BJ (cell line): Measurements from ENCODE around the gene SLC12A7. TPM values are rescaled to one million over a fixed set of nuclear protein-coding genes. Genes with fewer than 3 reads are reported as not detected.
"Not testable (repeated sequence)": the region's sequence is repeated elsewhere in the genome, so short reads cannot be mapped to it uniquely, and the experiment has no call there.

Experiments
- CTCF ChIA-PET: fragments of 350-600 bp; formaldehyde crosslinking; extraction: SDS; loops from one replicate; lab custom pipeline; 2021; ENCODE audit warnings: antibody characterized with exemption, inconsistent platforms; lab: Yijun Ruan, JAX
- POLR2A ChIA-PET: fragments of 300-600 bp; sonication (Branson Sonifier 250); formaldehyde crosslinking; extraction: SDS; loops from one replicate; lab custom pipeline; 2021; ENCODE audit warnings: antibody characterized with exemption; lab: Charles Lee
- DNase-seq: peaks from one replicate; pipeline ENCODE4 v3.0.0-alpha.2; 2011; ENCODE audit warnings: low read depth
- H3K27me3 ChIP-seq: 2 replicates; pipeline ENCODE4 v1.6.0; 2011; ENCODE audit warnings: low read length; ENCODE audit not compliant: control insufficient read depth, insufficient read depth
- H3K36me3 ChIP-seq: 2 replicates; pipeline ENCODE4 v1.5.1; 2011; ENCODE audit warnings: low read length; ENCODE audit not compliant: control insufficient read depth, insufficient read depth
- H3K4me3 ChIP-seq: 2 replicates; pipeline ENCODE4 v1.5.1; 2011; ENCODE audit warnings: low read depth, mild to moderate bottlenecking, control low read depth, low read length
- CTCF ChIP-seq: IDR thresholded peaks from 2 replicates; pipeline ENCODE4 v1.5.1; 2011; ENCODE audit warnings: low read depth, mild to moderate bottlenecking, control low read depth, inconsistent platforms, low read length, moderate library complexity; ENCODE audit not compliant: insufficient read depth
- polyA plus RNA-seq: library from polyadenylated mRNA; depleted of rRNA; stranded (reverse); fragments of >200 nt; gene quantifications from 2 replicates; pipeline ENCODE4 v1.2.3, GENCODE V29; 2011; rRNA removed
- small RNA-seq: library from RNA; depleted of rRNA; stranded (forward); fragments of <200 nt; gene quantifications from one replicate; pipeline ENCODE3, GENCODE V24; 2012; ENCODE audit warnings: low replicate concordance, low read depth; ENCODE audit not compliant: insufficient read length

The SLC12A7 gene
- polyA plus RNA-seq, 1 experiment, result 4.6 TPM

- no peak for DNase-seq
- Histone ChIP-seq H3K36me3 (no peaks in the 10 kb centered on the region), H3K27me3 (peaks cover 40% of the 10 kb centered on the region), H3K4me3 (no peak overlapping the region)
- POLR2A ChIA-PET, result interaction anchor here (0.7 kb wide), 1 partner anchor 27 kb away, joined by 10 read pairs; no protein-coding TSS in a partner anchor
- CTCF ChIA-PET, result no interaction called here
- no peak for TF ChIP-seq CTCF
These were observed 108.4 kb downstream of the SLC12A7 start for GRCh38 chr5:1003296-1003937.

DNA sequence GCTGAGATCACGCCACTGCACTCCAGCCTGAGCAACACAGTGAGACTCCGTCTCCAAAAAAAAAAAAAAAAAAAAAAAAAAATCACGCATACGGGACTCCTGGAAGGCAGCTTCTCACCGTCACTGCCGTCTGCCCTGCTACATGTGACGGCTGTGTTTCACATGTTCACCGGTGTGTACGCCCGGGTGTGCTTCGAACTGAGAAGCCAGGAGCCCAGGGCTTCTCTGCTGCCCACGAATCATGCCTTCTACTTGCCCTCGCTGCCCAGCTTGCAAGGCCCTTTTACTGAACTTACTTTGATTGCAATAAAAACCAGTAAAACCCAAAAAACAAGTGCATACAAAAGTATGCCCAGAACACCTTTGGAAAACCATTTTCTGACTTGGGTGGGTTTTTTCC is 109.0 kb downstream of the SLC12A7 start:
- CTCF ChIA-PET, result interaction anchor here (1.1 kb wide), 1 partner anchor 68 kb away, joined by 4 read pairs; no protein-coding TSS in a partner anchor
- Histone ChIP-seq H3K36me3 (no peaks in the 10 kb centered on the region), H3K4me3 (no peak overlapping the region), H3K27me3 (peaks cover 40% of the 10 kb centered on the region)
- DNase-seq, result no peak
- POLR2A ChIA-PET, result interaction anchor here (0.7 kb wide), 2 partner anchors 27 to 122 kb away, joined by 10 to 20 read pairs; no protein-coding TSS in a partner anchor
- no peak for TF ChIP-seq CTCF

- CTCF ChIA-PET, result interaction anchor here (1.1 kb wide), 1 partner anchor 67 kb away, joined by 4 read pairs; no protein-coding TSS in a partner anchor
These were observed 109.7 kb downstream of the SLC12A7 start for GRCh38 chr5:1002271-1002546.

GRCh38 chr5:1001406-1002270 is 110.2 kb downstream of the SLC12A7 start:
- ChIA-PET CTCF (interaction anchor here (1.1 kb wide), 1 partner anchor 67 kb away, joined by 4 read pairs; no protein-coding TSS in a partner anchor), POLR2A (no interaction called here)
- Histone ChIP-seq H3K27me3 (peaks cover 37% of the 10 kb centered on the region), H3K36me3 (no peaks in the 10 kb centered on the region), H3K4me3 (no peak overlapping the region)
- no peak for TF ChIP-seq CTCF
- DNase-seq, result no peak

More at GRCh38 chr5:1002271-1002546, 109.7 kb downstream of the SLC12A7 start:
- POLR2A ChIA-PET, result interaction anchor here (0.7 kb wide), 1 partner anchor 122 kb away, joined by 20 read pairs; no protein-coding TSS in a partner anchor
- Histone ChIP-seq H3K36me3 (no peaks in the 10 kb centered on the region), H3K27me3 (peaks cover 39% of the 10 kb centered on the region), H3K4me3 (no peak overlapping the region)
- DNase-seq, result no peak
- no peak for TF ChIP-seq CTCF

DNA sequence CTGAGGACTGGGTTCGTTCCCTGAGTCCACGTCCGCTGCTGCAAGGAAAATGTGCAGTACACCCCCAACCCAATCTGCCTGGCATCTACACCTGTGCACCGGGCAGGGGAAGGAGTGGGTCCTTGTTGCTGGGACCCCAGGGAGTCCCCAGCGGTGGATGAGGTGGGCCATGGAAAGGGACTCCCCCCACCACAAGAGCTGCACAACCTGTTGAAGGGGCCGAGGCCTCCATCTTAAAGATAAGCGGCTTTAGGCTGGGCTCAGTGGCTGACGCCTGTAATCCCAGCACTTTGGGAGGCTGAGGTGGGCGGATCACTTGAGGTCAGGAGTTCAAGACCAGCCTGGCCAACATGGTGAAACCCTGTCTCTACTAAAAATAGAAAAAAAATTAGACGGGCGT is 111.0 kb downstream of the SLC12A7 start:
- H3K36me3 ChIP-seq, POLR2A ChIA-PET, DNase-seq, H3K4me3 ChIP-seq, CTCF ChIA-PET: not testable (repeated sequence)
- H3K27me3 ChIP-seq, result peaks cover 31% of the 10 kb centered on the region

Small RNA genes lying within 50 kb of the gene (small RNA-seq; reads per million reads assigned to genes)
- gene MIR4635, result not detected

Other genes starting within 250 kb of the SLC12A7 start
- gene BRD9, start 219.3 kb downstream of the SLC12A7 start, polyA plus RNA-seq, result 10.8 and 12.3 TPM in 2 replicates
- 20.4 and 23.1 TPM in 2 replicates for gene TRIP13, start 219.2 kb downstream of the SLC12A7 start, polyA plus RNA-seq
- not detected in 2 replicates for gene NKD2, start 103.3 kb downstream of the SLC12A7 start, polyA plus RNA-seq
- gene SLC6A19, start 89.5 kb upstream of the SLC12A7 start, polyA plus RNA-seq, result not detected in 2 replicates
- gene SLC6A18, start 113.3 kb upstream of the SLC12A7 start, polyA plus RNA-seq, result not detected in 2 replicates
- gene TERT, start 183.0 kb upstream of the SLC12A7 start, polyA plus RNA-seq, result not detected in 2 replicates
- gene CLPTM1L, start 233.0 kb upstream of the SLC12A7 start, polyA plus RNA-seq, result 115 and 145 TPM in 2 replicates